Activated naive CD8-positive, alpha-beta T cell treated with anti-CD3 and anti-CD28 coated beads for 36 hours (primary cell): ENCODE measurements around the gene PLA2G4F. TPM values are rescaled to one million over a fixed set of nuclear protein-coding genes. Genes with fewer than 3 reads are reported as not detected.

ENCODE experiments used
- DNase-seq: peaks from one replicate; pipeline ENCODE4 v3.0.0; 2021
- H3K27ac Mint-ChIP-seq: one replicate; pipeline ENCODE4 v1.8.0; 2022; ENCODE audit warnings: mild to moderate bottlenecking, moderate library complexity, mixed read lengths
- H3K27me3 Mint-ChIP-seq: one replicate; pipeline ENCODE4 v1.8.0; 2022; ENCODE audit warnings: mild to moderate bottlenecking, mixed read lengths
- H3K36me3 Mint-ChIP-seq: one replicate; pipeline ENCODE4 v1.8.0; 2021; ENCODE audit warnings: mild to moderate bottlenecking, mixed read lengths
- H3K4me1 Mint-ChIP-seq: one replicate; pipeline ENCODE4 v1.8.0; 2021; ENCODE audit warnings: mixed read lengths
- H3K4me3 Mint-ChIP-seq: one replicate; pipeline ENCODE4 v1.8.0; 2022; ENCODE audit warnings: mild to moderate bottlenecking, moderate library complexity, mixed read lengths
- H3K9me3 Mint-ChIP-seq: one replicate; pipeline ENCODE4 v1.8.0; 2022; ENCODE audit warnings: mixed read lengths
- total RNA-seq, 2 experiments: library from RNA; stranded (reverse); gene quantifications; one replicate each; pipeline ENCODE4 v1.2.3, GENCODE V29; 2021

The PLA2G4F gene
- total RNA-seq, 2 experiments from 2014 or later = not detected

- no peak overlapping the region for H3K27ac Mint-ChIP-seq
- H3K36me3 Mint-ChIP-seq = no peaks in the 10 kb centered on the region
- H3K27me3 Mint-ChIP-seq = no peaks in the 10 kb centered on the region
- no peak overlapping the region for H3K4me3 Mint-ChIP-seq
- H3K4me1 Mint-ChIP-seq = no peaks in the 10 kb centered on the region
- no peak for DNase-seq
- no peaks in the 10 kb centered on the region for H3K9me3 Mint-ChIP-seq
Observed at GRCh38 chr15:42145546-42146455, 10.6 kb downstream of the PLA2G4F start.

GRCh38 chr15:42144841-42145375, 11.5 kb downstream of the PLA2G4F start:
- Mint-ChIP-seq H3K27me3 (no peaks in the 10 kb centered on the region), H3K27ac (no peak overlapping the region), H3K4me1 (no peaks in the 10 kb centered on the region), H3K9me3 (no peaks in the 10 kb centered on the region), H3K36me3 (no peaks in the 10 kb centered on the region), H3K4me3 (no peak overlapping the region)
- DNase-seq = no peak

GRCh38 chr15:42143866-42144625, 12.4 kb downstream of the PLA2G4F start:
- Mint-ChIP-seq H3K27ac (no peak overlapping the region), H3K4me3 (no peak overlapping the region), H3K27me3 (no peaks in the 10 kb centered on the region), H3K36me3 (no peaks in the 10 kb centered on the region), H3K9me3 (no peaks in the 10 kb centered on the region), H3K4me1 (no peaks in the 10 kb centered on the region)
- no peak for DNase-seq

GRCh38 chr15:42143356-42143755, 13.1 kb downstream of the PLA2G4F start:
- Mint-ChIP-seq H3K27ac (no peak overlapping the region), H3K36me3 (no peaks in the 10 kb centered on the region)
- DNase-seq = no peak

GRCh38 chr15:42141795-42142667, 14.4 kb downstream of the PLA2G4F start:
- DNase-seq = no peak
- H3K9me3 Mint-ChIP-seq = no peaks in the 10 kb centered on the region
- no peak overlapping the region for H3K27ac Mint-ChIP-seq
- H3K4me1 Mint-ChIP-seq = peaks cover 2% of the 10 kb centered on the region
- no peaks in the 10 kb centered on the region for H3K27me3 Mint-ChIP-seq
- H3K36me3 Mint-ChIP-seq = no peaks in the 10 kb centered on the region
- H3K4me3 Mint-ChIP-seq = no peak overlapping the region

More at GRCh38 chr15:42143356-42143755, 13.1 kb downstream of the PLA2G4F start:
- Mint-ChIP-seq H3K4me1 (no peaks in the 10 kb centered on the region), H3K4me3 (no peak overlapping the region), H3K27me3 (no peaks in the 10 kb centered on the region), H3K9me3 (no peaks in the 10 kb centered on the region)

GRCh38 chr15:42141246-42141645, 15.2 kb downstream of the PLA2G4F start:
- Mint-ChIP-seq H3K27me3 (no peaks in the 10 kb centered on the region), H3K4me1 (peaks cover 2% of the 10 kb centered on the region), H3K9me3 (no peaks in the 10 kb centered on the region), H3K36me3 (no peaks in the 10 kb centered on the region), H3K27ac (no peak overlapping the region), H3K4me3 (no peak overlapping the region)
- DNase-seq = no peak

- no peaks in the 10 kb centered on the region for H3K36me3 Mint-ChIP-seq
Observed at GRCh38 chr15:42140383-42141070, 15.9 kb downstream of the PLA2G4F start.

GRCh38 chr15:42139596-42139995, 16.8 kb downstream of the PLA2G4F start:
- DNase-seq = no peak
- H3K4me3 Mint-ChIP-seq = no peak overlapping the region
- no peak overlapping the region for H3K27ac Mint-ChIP-seq
- peaks cover 2% of the 10 kb centered on the region for H3K4me1 Mint-ChIP-seq
- H3K9me3 Mint-ChIP-seq = no peaks in the 10 kb centered on the region
- no peaks in the 10 kb centered on the region for H3K36me3 Mint-ChIP-seq
- no peaks in the 10 kb centered on the region for H3K27me3 Mint-ChIP-seq

More at GRCh38 chr15:42140383-42141070, 15.9 kb downstream of the PLA2G4F start:
- peaks cover 2% of the 10 kb centered on the region for H3K4me1 Mint-ChIP-seq
- DNase-seq = no peak
- H3K27me3 Mint-ChIP-seq = no peaks in the 10 kb centered on the region
- H3K9me3 Mint-ChIP-seq = no peaks in the 10 kb centered on the region
- H3K27ac Mint-ChIP-seq = no peak overlapping the region
- H3K4me3 Mint-ChIP-seq = no peak overlapping the region

GRCh38 chr15:42138968-42139386, 17.5 kb downstream of the PLA2G4F start:
- H3K36me3 Mint-ChIP-seq = no peaks in the 10 kb centered on the region

GRCh38 chr15:42138411-42138810, 18.0 kb downstream of the PLA2G4F start:
- no peak for DNase-seq
- Mint-ChIP-seq H3K36me3 (no peaks in the 10 kb centered on the region), H3K27ac (no peak overlapping the region), H3K9me3 (no peaks in the 10 kb centered on the region), H3K27me3 (no peaks in the 10 kb centered on the region), H3K4me1 (peaks cover 2% of the 10 kb centered on the region), H3K4me3 (no peak overlapping the region)

More at GRCh38 chr15:42138968-42139386, 17.5 kb downstream of the PLA2G4F start:
- Mint-ChIP-seq H3K27me3 (no peaks in the 10 kb centered on the region), H3K27ac (no peak overlapping the region), H3K4me1 (peaks cover 2% of the 10 kb centered on the region), H3K9me3 (no peaks in the 10 kb centered on the region), H3K4me3 (no peak overlapping the region)
- no peak for DNase-seq

GRCh38 chr15:42137461-42138261, 18.8 kb downstream of the PLA2G4F start:
- no peak for DNase-seq
- H3K9me3 Mint-ChIP-seq = no peaks in the 10 kb centered on the region
- H3K4me3 Mint-ChIP-seq = no peak overlapping the region
- H3K36me3 Mint-ChIP-seq = no peaks in the 10 kb centered on the region
- H3K27ac Mint-ChIP-seq = no peak overlapping the region
- peaks cover 2% of the 10 kb centered on the region for H3K4me1 Mint-ChIP-seq
- H3K27me3 Mint-ChIP-seq = no peaks in the 10 kb centered on the region

- Mint-ChIP-seq H3K27me3 (peaks cover 2% of the 10 kb centered on the region), H3K27ac (no peak overlapping the region), H3K36me3 (no peaks in the 10 kb centered on the region), H3K9me3 (no peaks in the 10 kb centered on the region), H3K4me1 (peaks cover 2% of the 10 kb centered on the region), H3K4me3 (no peak overlapping the region)
- DNase-seq = no peak
Observed at GRCh38 chr15:42136513-42136912, 19.9 kb downstream of the PLA2G4F start.

- no peaks in the 10 kb centered on the region for H3K36me3 Mint-ChIP-seq
- no peak for DNase-seq
- peaks cover 2% of the 10 kb centered on the region for H3K4me1 Mint-ChIP-seq
- no peak overlapping the region for H3K27ac Mint-ChIP-seq
- H3K27me3 Mint-ChIP-seq = peaks cover 8% of the 10 kb centered on the region
- H3K9me3 Mint-ChIP-seq = no peaks in the 10 kb centered on the region
- H3K4me3 Mint-ChIP-seq = no peak overlapping the region
Observed at GRCh38 chr15:42135351-42135750, 21.1 kb downstream of the PLA2G4F start.
